GM06990 (cell line): Measurements from ENCODE around the gene GPR39.

Source experiments
- DNase-seq: peaks from one replicate; pipeline ENCODE4 v3.0.0-alpha.2; 2011; ENCODE audit not compliant: insufficient read length; ENCODE audit errors: extremely low read depth
- H3K27me3 ChIP-seq: replicated peaks from 2 replicates; pipeline ENCODE4 v1.6.0; 2011; ENCODE audit warnings: low read length; ENCODE audit not compliant: control insufficient read depth, insufficient read depth
- H3K36me3 ChIP-seq: 2 replicates; pipeline ENCODE4 v1.5.1; 2011; ENCODE audit warnings: low read length; ENCODE audit not compliant: control insufficient read depth, insufficient read depth
- H3K4me3 ChIP-seq: replicated peaks from 2 replicates; pipeline ENCODE4 v1.5.1; 2011; ENCODE audit warnings: low read depth, mild to moderate bottlenecking, control low read depth, low read length
- CTCF ChIP-seq: IDR thresholded peaks from 2 replicates; pipeline ENCODE4 v1.5.1; 2011; ENCODE audit warnings: low read length, control low read depth, mild to moderate bottlenecking, inconsistent platforms; ENCODE audit not compliant: insufficient read depth, poor library complexity, severe bottlenecking

GPR39 gene

GRCh38 chr2:132680544-132680943 is 263.9 kb downstream of the GPR39 start:
- DNase-seq: no peak
- H3K27me3 ChIP-seq: no peaks in the 10 kb centered on the region

GRCh38 chr2:132681766-132682165 is 265.2 kb downstream of the GPR39 start:
- H3K4me3 ChIP-seq: no peak overlapping the region
- no peaks in the 10 kb centered on the region for H3K27me3 ChIP-seq
- H3K36me3 ChIP-seq: no peaks in the 10 kb centered on the region
- no peak for DNase-seq
- TF ChIP-seq CTCF: no peak

More at GRCh38 chr2:132680544-132680943, 263.9 kb downstream of the GPR39 start:
- Histone ChIP-seq H3K4me3 (no peak overlapping the region), H3K36me3 (no peaks in the 10 kb centered on the region)
- TF ChIP-seq CTCF: no peak

GRCh38 chr2:132690664-132691303 is 274.2 kb downstream of the GPR39 start:
- DNase-seq: no peak
- Histone ChIP-seq H3K4me3 (no peak overlapping the region), H3K27me3 (no peaks in the 10 kb centered on the region), H3K36me3 (no peaks in the 10 kb centered on the region)
- no peak for TF ChIP-seq CTCF

- no peak overlapping the region for H3K4me3 ChIP-seq
- no peak for DNase-seq
- H3K36me3 ChIP-seq: no peaks in the 10 kb centered on the region
- H3K27me3 ChIP-seq: no peaks in the 10 kb centered on the region
- TF ChIP-seq CTCF: no peak
Measured at GRCh38 chr2:132691556-132691955, 275.0 kb downstream of the GPR39 start.

DNA sequence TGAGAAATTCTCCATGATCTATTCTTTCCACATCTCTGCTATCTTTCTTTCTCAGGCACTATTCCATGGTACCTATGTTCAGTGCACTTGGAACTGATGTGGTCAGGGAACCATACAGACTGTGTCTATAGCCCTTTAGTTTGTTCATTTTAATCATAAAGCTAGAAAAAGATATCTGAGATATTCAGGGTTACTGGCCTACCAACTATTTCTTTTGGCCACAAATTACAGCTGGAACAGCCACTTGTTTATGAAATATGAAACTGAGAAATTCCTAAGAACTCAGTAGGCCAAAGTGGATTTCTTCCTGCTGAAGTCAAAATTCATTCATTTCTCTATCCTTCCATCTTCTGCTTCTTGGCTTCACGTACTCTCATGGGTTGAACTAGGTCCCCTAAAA is 276.2 kb downstream of the GPR39 start:
- no peak for TF ChIP-seq CTCF
- Histone ChIP-seq H3K36me3 (no peaks in the 10 kb centered on the region), H3K4me3 (no peak overlapping the region), H3K27me3 (no peaks in the 10 kb centered on the region)
- DNase-seq: no peak
